GM12878 (cell line): Measurements from ENCODE around the gene ZNF367.

ENCODE experiments used
- CHD2 ChIP-seq: IDR thresholded peaks from 2 replicates; pipeline ENCODE4 v1.6.1; 2011; ENCODE audit warnings: low read depth, low read length, improper control_type of control experiment, borderline replicate concordance
- EZH2 ChIP-seq: IDR thresholded peaks from 2 replicates; pipeline ENCODE4 v1.6.1; 2012; ENCODE audit warnings: low read depth, mild to moderate bottlenecking, control low read depth, inconsistent platforms, low read length, borderline replicate concordance; ENCODE audit not compliant: control insufficient read depth
- FOXK2 ChIP-seq: fragments of 450-650 bp; IDR thresholded peaks from 2 replicates; pipeline ENCODE4 v1.6.1; 2017; ENCODE audit warnings: mild to moderate bottlenecking, moderate library complexity
- REST ChIP-seq: IDR thresholded peaks from 2 replicates; pipeline ENCODE4 v1.6.1; 2012; ENCODE audit warnings: mild to moderate bottlenecking, low read depth, low read length
- ZBTB11 ChIP-seq: fragments of 450-650 bp; formaldehyde crosslinking; IDR thresholded peaks from 2 replicates; pipeline ENCODE4 v1.5.0; 2022; ENCODE audit warnings: mild to moderate bottlenecking, missing genetic modification characterization
- ZNF274 ChIP-seq: IDR thresholded peaks from one replicate; pipeline ENCODE4 v1.8.0; 2011; ENCODE audit not compliant: insufficient read length, insufficient read depth

- TF ChIP-seq REST (no peak), ZNF274 (no peak), EZH2 (no peak), ZBTB11 (CRISPR knock-in tag) (peak; percentile 55), CHD2 (peak; percentile 57; the same call in 1 of the 2 replicates), FOXK2 (no peak)
These were observed 1.1 kb downstream of the ZNF367 start for GRCh38 chr9:96417051-96417586.
